DND-41 (cell line): ENCODE data around the gene RPRD1A.

Experiments
- ATAC-seq: fragments of 200-7000 bp; cut with Tn5 transposase; 3 replicates; pipeline ENCODE4 v1.9.1; 2021; ENCODE audit warnings: low read depth; ENCODE audit not compliant: insufficient read depth
- DNase-seq: peaks from one replicate; pipeline ENCODE4 v3.0.0-alpha.2; 2020
- H2AFZ ChIP-seq: 2 replicates; pipeline ENCODE4 v1.6.0; 2012; ENCODE audit warnings: low read depth, low read length
- H3K27ac ChIP-seq: 2 replicates; pipeline ENCODE4 v1.5.1; 2012; ENCODE audit warnings: low read length, inconsistent platforms
- H3K27me3 ChIP-seq: fragments of 200-600 bp; sonication (generic); 2 replicates; pipeline ENCODE4 v1.6.0; 2012; ENCODE audit warnings: low read length, mild to moderate bottlenecking, inconsistent platforms; ENCODE audit not compliant: insufficient read depth, poor library complexity
- H3K36me3 ChIP-seq: 2 replicates; pipeline ENCODE4 v1.5.1; 2012; ENCODE audit warnings: low read length, inconsistent platforms; ENCODE audit not compliant: insufficient read depth
- H3K4me1 ChIP-seq: 2 replicates; pipeline ENCODE4 v1.5.1; 2012; ENCODE audit warnings: mild to moderate bottlenecking, low read length; ENCODE audit not compliant: insufficient read depth
- H3K4me2 ChIP-seq: 2 replicates; pipeline ENCODE4 v1.6.0; 2012; ENCODE audit warnings: mild to moderate bottlenecking, moderate library complexity, low read length, inconsistent platforms; ENCODE audit not compliant: insufficient read depth
- H3K4me3 ChIP-seq, 2 experiments: fragments of 200-600 bp in 1 of 2; shearing (Covaris generic) in 1 of 2; 2 replicates each; pipeline ENCODE4 v1.5.1; 2012 to 2016; ENCODE audit warnings: inconsistent platforms in 2 of 2, low read length in 2 of 2, mild to moderate bottlenecking in 2 of 2, low read depth in 1 of 2, moderate library complexity in 1 of 2
- H3K79me2 ChIP-seq: 2 replicates; pipeline ENCODE4 v1.6.0; 2012; ENCODE audit warnings: low read length, inconsistent platforms; ENCODE audit not compliant: insufficient read depth
- H3K9ac ChIP-seq: 2 replicates; pipeline ENCODE4 v1.6.0; 2012; ENCODE audit warnings: low read depth, mild to moderate bottlenecking, inconsistent platforms, low read length, moderate library complexity
- H3K9me3 ChIP-seq: 2 replicates; pipeline ENCODE4 v1.5.1; 2012; ENCODE audit warnings: low read length, moderate library complexity, mild to moderate bottlenecking, inconsistent platforms; ENCODE audit not compliant: insufficient read depth, severe bottlenecking
- H4K20me1 ChIP-seq: 2 replicates; pipeline ENCODE4 v1.6.0; 2012; ENCODE audit warnings: low read length; ENCODE audit not compliant: insufficient read depth
- CTCF ChIP-seq: IDR thresholded peaks from 2 replicates; pipeline ENCODE4 v1.5.1; 2012; ENCODE audit warnings: borderline replicate concordance, low read length, moderate library complexity, mild to moderate bottlenecking; ENCODE audit not compliant: poor library complexity, severe bottlenecking; ENCODE audit errors: extremely low read depth
- EZH2 ChIP-seq: IDR thresholded peaks from 3 replicates; pipeline ENCODE4 v1.6.1; 2012; ENCODE audit warnings: borderline replicate concordance, low read depth, mild to moderate bottlenecking, moderate library complexity, low read length, inconsistent platforms; ENCODE audit not compliant: severe bottlenecking

RPRD1A gene

GRCh38 chr18:36107477-36107876 is 40.1 kb upstream of the RPRD1A start:
- no peaks in the 10 kb centered on the region for H3K9me3 ChIP-seq
- no peaks in the 10 kb centered on the region for H4K20me1 ChIP-seq
- no peaks in the 10 kb centered on the region for H3K79me2 ChIP-seq
- peaks cover 26% of the 10 kb centered on the region for H3K36me3 ChIP-seq
- H3K27me3 ChIP-seq = no peaks in the 10 kb centered on the region
- no peak overlapping the region for H3K9ac ChIP-seq
- no peak overlapping the region for H3K4me2 ChIP-seq
- H3K4me1 ChIP-seq = no peaks in the 10 kb centered on the region
- H3K27ac ChIP-seq = no peak overlapping the region
- H2AFZ ChIP-seq = no peak overlapping the region
- DNase-seq = no peak
- TF ChIP-seq CTCF (no peak), EZH2 (no peak)
- ATAC-seq = no peak
- H3K4me3 ChIP-seq = no peak overlapping the region

- DNase-seq = no peak
- Histone ChIP-seq H3K9me3 (peaks cover 9% of the 10 kb centered on the region), H3K4me3 (no peak overlapping the region), H3K9ac (no peak overlapping the region), H3K27me3 (no peaks in the 10 kb centered on the region), H4K20me1 (no peaks in the 10 kb centered on the region), H3K4me2 (no peak overlapping the region), H3K27ac (no peak overlapping the region), H3K79me2 (no peaks in the 10 kb centered on the region), H3K36me3 (peaks cover 5% of the 10 kb centered on the region; the same call in 1 of the 2 replicates), H3K4me1 (no peaks in the 10 kb centered on the region), H2AFZ (no peak overlapping the region)
- no peak for ATAC-seq
- TF ChIP-seq CTCF = no peak
- TF ChIP-seq EZH2 = no peak
Measured at GRCh38 chr18:36104749-36105148, 37.4 kb upstream of the RPRD1A start.

- DNase-seq (no peak), ATAC-seq (no peak)
- no peak overlapping the region for H3K4me2 ChIP-seq
- no peaks in the 10 kb centered on the region for H3K27me3 ChIP-seq
- H3K36me3 ChIP-seq = no peaks in the 10 kb centered on the region
- TF ChIP-seq EZH2 (no peak), CTCF (no peak)
- H4K20me1 ChIP-seq = no peaks in the 10 kb centered on the region
- no peak overlapping the region for H3K4me3 ChIP-seq
- no peaks in the 10 kb centered on the region for H3K79me2 ChIP-seq
- H3K4me1 ChIP-seq = no peaks in the 10 kb centered on the region
- H3K9me3 ChIP-seq = peaks cover 9% of the 10 kb centered on the region
- H3K27ac ChIP-seq = no peak overlapping the region
- no peak overlapping the region for H3K9ac ChIP-seq
- H2AFZ ChIP-seq = no peak overlapping the region
Measured at GRCh38 chr18:36101943-36102342, 34.6 kb upstream of the RPRD1A start.

GRCh38 chr18:36099311-36099710 is 32.0 kb upstream of the RPRD1A start:
- Histone ChIP-seq H3K27ac (no peak overlapping the region), H2AFZ (no peak overlapping the region), H3K4me3 (no peak overlapping the region), H3K27me3 (no peaks in the 10 kb centered on the region), H3K79me2 (no peaks in the 10 kb centered on the region), H3K9ac (no peak overlapping the region), H3K4me1 (no peaks in the 10 kb centered on the region), H3K36me3 (no peaks in the 10 kb centered on the region), H3K4me2 (no peak overlapping the region), H4K20me1 (no peaks in the 10 kb centered on the region), H3K9me3 (peaks cover 9% of the 10 kb centered on the region)
- TF ChIP-seq CTCF (no peak), EZH2 (no peak)
- ATAC-seq (no peak), DNase-seq (no peak)
